GM12878 (cell line): ENCODE data around the gene SEPTIN10. TPM values are rescaled to one million over a fixed set of nuclear protein-coding genes. Genes with fewer than 3 reads are reported as not detected.
A peak's percentile ranks its signal among the peaks of the same experiment; 100 is the strongest.

Experiments
- ATAC-seq: fragments of 200-7000 bp; cut with Tn5 transposase; 3 replicates; pipeline ENCODE4 v1.9.1; 2020; ENCODE audit warnings: mild to moderate bottlenecking, moderate library complexity
- BruUV-seq: library from RNA; stranded (reverse); fragments of 400-500 nt; replicated peaks from 2 replicates; lab custom pipeline; 2021; lab: Mats Ljungman, UMichigan
- CTCF ChIA-PET: fragments of 300-600 bp; sonication (Branson Sonifier 250); formaldehyde crosslinking; extraction: SDS; loops from one replicate; lab custom pipeline; 2021; ENCODE audit warnings: inconsistent platforms; lab: Yijun Ruan, JAX
- POLR2A ChIA-PET: fragments of 350-600 bp; formaldehyde crosslinking; extraction: SDS; loops from one replicate; lab custom pipeline; 2021; ENCODE audit warnings: inconsistent platforms; lab: Charles Lee
- RAD21 ChIA-PET: fragments of 300-600 bp; sonication (Branson Sonifier 250); formaldehyde crosslinking; loops from one replicate; lab custom pipeline; 2023; ENCODE audit warnings: antibody characterized with exemption; ENCODE audit not compliant: unreplicated experiment; lab: Charles Lee
- SMC1A ChIA-PET: fragments of 300-600 bp; sonication (Branson Sonifier 250); formaldehyde crosslinking; loops from one replicate; lab custom pipeline; 2023; ENCODE audit not compliant: unreplicated experiment, uncharacterized antibody; lab: Charles Lee
- DNase-seq: peaks from one replicate; pipeline ENCODE4 v3.0.0-alpha.2; 2011; ENCODE audit warnings: low read depth, low spot score
- FAIRE-seq: peaks from 3 replicates; lab custom pipeline; 2011; peaks lifted over from hg19 to GRCh38; lab: Jason Lieb, UNC
- H2AFZ ChIP-seq: 2 replicates; pipeline ENCODE4 v1.6.0; 2011; ENCODE audit warnings: low read depth, low read length, control low read depth; ENCODE audit not compliant: control insufficient read depth
- H3K27ac ChIP-seq: 2 replicates; pipeline ENCODE4 v1.5.1; 2011; ENCODE audit warnings: control low read depth; ENCODE audit not compliant: control insufficient read depth, insufficient read depth
- H3K27me3 ChIP-seq, 2 experiments: replicated peaks in 1 of 2; 2 replicates each; pipeline versions ENCODE4 v1.6.0 to v1.6.1; 2011; ENCODE audit warnings: low read length in 1 of 2; ENCODE audit not compliant: control insufficient read depth in 2 of 2, insufficient read depth in 2 of 2
- H3K36me3 ChIP-seq, 2 experiments: 2 replicates each; pipeline ENCODE4 v1.5.1; 2011; ENCODE audit warnings: low read length in 1 of 2; ENCODE audit not compliant: control insufficient read depth in 2 of 2, insufficient read depth in 2 of 2
- H3K4me1 ChIP-seq: 2 replicates; pipeline ENCODE4 v1.6.1; 2011; ENCODE audit warnings: mild to moderate bottlenecking, low read length, moderate library complexity, mixed read lengths; ENCODE audit not compliant: control insufficient read depth, insufficient read depth
- H3K4me2 ChIP-seq: 2 replicates; pipeline ENCODE4 v1.6.0; 2011; ENCODE audit warnings: control low read depth; ENCODE audit not compliant: control insufficient read depth, insufficient read depth
- H3K4me3 ChIP-seq: fragments of 200-600 bp; sonication (generic); 2 replicates; pipeline ENCODE4 v1.5.1; 2016
- H3K79me2 ChIP-seq: 2 replicates; pipeline ENCODE4 v1.6.0; 2011; ENCODE audit warnings: low read length; ENCODE audit not compliant: control insufficient read depth, insufficient read depth
- H3K9ac ChIP-seq: 2 replicates; pipeline ENCODE4 v1.8.0; 2011; ENCODE audit warnings: low read length, control low read depth, mixed read lengths; ENCODE audit not compliant: control insufficient read depth, insufficient read depth
- H3K9me3 ChIP-seq: replicated peaks from 3 replicates; pipeline ENCODE4 v1.5.1; 2011; ENCODE audit warnings: mild to moderate bottlenecking, low read length; ENCODE audit not compliant: control insufficient read depth, insufficient read depth
- H4K20me1 ChIP-seq: 2 replicates; pipeline ENCODE4 v1.6.0; 2011; ENCODE audit not compliant: control insufficient read depth, insufficient read depth
- BRCA1 ChIP-seq: IDR thresholded peaks from 2 replicates; pipeline ENCODE4 v1.6.1; 2011; ENCODE audit warnings: low read depth, low read length, improper control_type of control experiment
- HDAC2 ChIP-seq: fragments of 200-600 bp; sonication (generic); IDR thresholded peaks from 2 replicates; pipeline ENCODE4 v1.6.1; 2017
- KAT2A ChIP-seq: conservative IDR thresholded peaks from 2 replicates; pipeline ENCODE4 v1.6.1; 2011; ENCODE audit warnings: low read depth, low read length; ENCODE audit not compliant: control insufficient read depth
- MEF2B ChIP-seq: fragments of 450-650 bp; IDR thresholded peaks from 2 replicates; pipeline ENCODE4 v1.6.1; 2018; ENCODE audit warnings: mild to moderate bottlenecking, moderate library complexity; ENCODE audit not compliant: partially characterized antibody, poor library complexity, severe bottlenecking
- POLR2AphosphoS2 ChIP-seq: IDR thresholded peaks from 2 replicates; pipeline ENCODE4 v1.6.1; 2011; ENCODE audit warnings: low read depth, mild to moderate bottlenecking, low read length, improper control_type of control experiment, moderate library complexity
- RAD51 ChIP-seq: fragments of 450-650 bp; IDR thresholded peaks from 2 replicates; pipeline ENCODE4 v1.6.1; 2016; ENCODE audit warnings: moderate library complexity, mild to moderate bottlenecking, inconsistent platforms
- RB1 ChIP-seq: fragments of 450-650 bp; formaldehyde crosslinking; IDR thresholded peaks from 2 replicates; pipeline ENCODE4 v1.6.1; 2017; ENCODE audit warnings: mild to moderate bottlenecking, borderline replicate concordance
- RUNX3 ChIP-seq: IDR thresholded peaks from 2 replicates; pipeline ENCODE4 v1.6.1; 2012; ENCODE audit warnings: low read length, inconsistent platforms
- YBX1 ChIP-seq: fragments of 450-650 bp; IDR thresholded peaks from 2 replicates; pipeline ENCODE4 v1.6.1; 2016; ENCODE audit warnings: antibody characterized with exemption
- WGBS: methylation state at CpG from one replicate; pipeline ENCODE4 v1.1.6; 2016; ENCODE audit warnings: low lambda C conversion rate; ENCODE audit not compliant: insufficient replicate concordance, insufficient coverage; ENCODE audit errors: missing lambda C conversion rate; 5-methylcytosine and 5-hydroxymethylcytosine counted together
- in situ Hi-C: fragments of 300-500 bp; cut with MboI; formaldehyde crosslinking; loops from 9 replicates; pipeline ENCODE4 v1.14.3; 2018; ENCODE audit warnings: mixed read lengths
- intact Hi-C: fragments of 100-400 bp; cut with micrococcal nuclease; formaldehyde crosslinking; loops from one replicate; pipeline ENCODE4 v1.14.2; 2022; ENCODE audit not compliant: unreplicated experiment
- polyA plus RNA-seq, 11 experiments: library from polyadenylated mRNA; depleted of rRNA in 4 of 11; unstranded in 6 of 11; stranded (reverse) in 5 of 11; fragments of >200 nt; fragmentation: Nextera tagmentation in 4 of 11; fragmentation: Illumina TruSeq in 1 of 11; extraction: Ambion mirVana in 4 of 11; extraction: Trizol in 1 of 11; gene quantifications; 1 replicate in 1 of 11; 2 replicates in 10 of 11; pipeline versions ENCODE4 v1.2.1 to v1.2.3, GENCODE V29; 2011 to 2016; ENCODE audit warnings: inconsistent platforms in 2 of 11, missing spikeins in 2 of 11, low read depth in 1 of 11
- total RNA-seq, 4 experiments: library from RNA; depleted of rRNA in 3 of 4; stranded (reverse); fragments of >200 nt in 3 of 4; fragmentation: Illumina TruSeq in 1 of 4; extraction: Trizol in 1 of 4; gene quantifications; 2 replicates each; pipeline versions ENCODE4 v1.2.1 to v1.2.3, GENCODE V29; 2013 to 2021
- TF ChIP-seq, protein P1 (sequence below): IDR thresholded peaks from 2 replicates; pipeline ENCODE4 v1.6.1; 2012; ENCODE audit warnings: low read depth, low read length, improper control_type of control experiment
- TF ChIP-seq, protein P2 (sequence below): fragments of 450-650 bp; IDR thresholded peaks from 2 replicates; pipeline ENCODE4 v1.6.1; 2017; ENCODE audit warnings: mild to moderate bottlenecking, moderate library complexity
- TF ChIP-seq, protein P3 (sequence below): fragments of 150-350 bp; IDR thresholded peaks from 2 replicates; pipeline ENCODE4 v1.6.1; 2016; ENCODE audit warnings: low read depth, low read length

Gene SEPTIN10
- total and polyA plus RNA-seq, 10 of the 15 experiments (the other 5 are each of a cell fraction or from before 2014, with no cell fraction given): 20.2 to 132 (median 62.7) TPM

DNA sequence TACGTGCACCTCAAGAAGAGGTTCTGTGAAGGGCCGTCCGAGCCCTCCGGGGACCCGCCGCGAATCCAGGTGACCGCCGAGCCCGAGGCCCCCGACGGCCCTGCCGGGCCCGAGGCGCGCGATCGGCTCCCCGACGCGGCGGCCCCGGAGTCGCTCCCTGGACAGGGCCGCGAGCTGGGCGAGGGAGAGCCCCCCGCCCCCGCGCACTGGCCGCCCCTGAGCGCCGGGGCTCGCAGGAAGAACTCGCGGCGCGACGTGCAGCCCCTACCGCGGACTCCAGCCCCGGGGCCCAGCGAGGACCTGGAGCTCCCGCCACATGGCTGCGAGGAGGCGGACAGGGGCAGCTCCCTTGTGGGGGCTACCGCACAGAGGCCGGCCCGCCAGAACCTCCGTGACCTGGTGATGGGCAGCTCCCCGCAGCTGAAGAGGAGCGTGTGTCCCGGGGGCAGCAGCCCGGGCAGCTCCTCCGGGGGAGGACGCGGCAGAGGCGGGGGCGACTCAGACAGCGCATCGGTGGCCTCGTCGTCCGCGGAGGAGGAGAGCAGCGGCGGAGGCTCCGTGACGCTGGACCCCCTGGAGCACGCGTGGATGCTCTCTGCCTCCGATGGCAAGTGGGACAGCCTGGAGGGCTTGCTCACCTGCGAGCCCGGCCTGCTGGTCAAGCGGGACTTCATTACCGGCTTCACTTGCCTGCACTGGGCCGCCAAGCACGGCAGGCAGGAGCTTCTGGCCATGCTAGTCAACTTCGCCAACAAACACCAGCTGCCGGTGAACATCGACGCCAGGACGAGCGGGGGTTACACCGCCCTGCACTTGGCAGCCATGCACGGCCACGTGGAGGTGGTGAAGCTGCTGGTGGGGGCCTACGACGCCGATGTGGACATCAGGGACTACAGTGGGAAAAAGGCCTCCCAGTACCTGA, 1.2 kb upstream of the SEPTIN10 start:
- no peak overlapping the region; the same call in 1 of the 2 replicates for H3K27ac ChIP-seq
- in situ Hi-C loops (no loop called here), intact Hi-C loops (loop anchor here (5.0 kb wide), 1 partner anchor 47 kb away; no protein-coding TSS in a partner anchor)
- ChIA-PET POLR2A (no interaction called here), CTCF (interaction anchor here (0.8 to 1.7 kb wide), 6 partner anchors 23 to 101 kb away, joined by 3 to 4 read pairs (median 4); no protein-coding TSS in a partner anchor), RAD21 (interaction anchor here (11.1 kb wide), 1 partner anchor 68 kb away, joined by 110 read pairs; no protein-coding TSS in a partner anchor), SMC1A (interaction anchor here (1.1 to 1.9 kb wide), 2 partner anchors 48 to 68 kb away, joined by 4 to 6 read pairs; no protein-coding TSS in a partner anchor)
- H3K4me2 ChIP-seq: peak overlapping the region; percentile 62
- 0 out of 2 replicates have a peak, but pooled peaks cover 3% of the 10 kb centered on the region for H3K4me1 ChIP-seq
- H3K9ac ChIP-seq: no peak overlapping the region
- H3K27me3 ChIP-seq: no peaks in the 10 kb centered on the region
- no peak overlapping the region for H3K4me3 ChIP-seq
- H3K36me3 ChIP-seq: no peaks in the 10 kb centered on the region
- peaks cover 3% of the 10 kb centered on the region; the same call in 2 of the 3 replicates for H3K9me3 ChIP-seq
- no peak for DNase-seq
- no peak overlapping the region for H2AFZ ChIP-seq
- 84% methylated on average over 53 of the region's 90 CpGs for WGBS
- peaks cover 29% of the 10 kb centered on the region for H3K79me2 ChIP-seq
- no peak for ATAC-seq
- H4K20me1 ChIP-seq: no peaks in the 10 kb centered on the region
- no peak for FAIRE-seq
- no TSS peak for BruUV-seq
- TF ChIP-seq RUNX3 (no peak), MEF2B (no peak), RAD51 (no peak), BRCA1 (no peak), YBX1 (no peak), KAT2A (no peak), POLR2AphosphoS2 (no peak), RB1 (no peak), HDAC2 (no peak)
- TF ChIP-seq, protein P1, sequence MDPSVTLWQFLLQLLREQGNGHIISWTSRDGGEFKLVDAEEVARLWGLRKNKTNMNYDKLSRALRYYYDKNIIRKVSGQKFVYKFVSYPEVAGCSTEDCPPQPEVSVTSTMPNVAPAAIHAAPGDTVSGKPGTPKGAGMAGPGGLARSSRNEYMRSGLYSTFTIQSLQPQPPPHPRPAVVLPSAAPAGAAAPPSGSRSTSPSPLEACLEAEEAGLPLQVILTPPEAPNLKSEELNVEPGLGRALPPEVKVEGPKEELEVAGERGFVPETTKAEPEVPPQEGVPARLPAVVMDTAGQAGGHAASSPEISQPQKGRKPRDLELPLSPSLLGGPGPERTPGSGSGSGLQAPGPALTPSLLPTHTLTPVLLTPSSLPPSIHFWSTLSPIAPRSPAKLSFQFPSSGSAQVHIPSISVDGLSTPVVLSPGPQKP: no peak
- TF ChIP-seq, protein P2, sequence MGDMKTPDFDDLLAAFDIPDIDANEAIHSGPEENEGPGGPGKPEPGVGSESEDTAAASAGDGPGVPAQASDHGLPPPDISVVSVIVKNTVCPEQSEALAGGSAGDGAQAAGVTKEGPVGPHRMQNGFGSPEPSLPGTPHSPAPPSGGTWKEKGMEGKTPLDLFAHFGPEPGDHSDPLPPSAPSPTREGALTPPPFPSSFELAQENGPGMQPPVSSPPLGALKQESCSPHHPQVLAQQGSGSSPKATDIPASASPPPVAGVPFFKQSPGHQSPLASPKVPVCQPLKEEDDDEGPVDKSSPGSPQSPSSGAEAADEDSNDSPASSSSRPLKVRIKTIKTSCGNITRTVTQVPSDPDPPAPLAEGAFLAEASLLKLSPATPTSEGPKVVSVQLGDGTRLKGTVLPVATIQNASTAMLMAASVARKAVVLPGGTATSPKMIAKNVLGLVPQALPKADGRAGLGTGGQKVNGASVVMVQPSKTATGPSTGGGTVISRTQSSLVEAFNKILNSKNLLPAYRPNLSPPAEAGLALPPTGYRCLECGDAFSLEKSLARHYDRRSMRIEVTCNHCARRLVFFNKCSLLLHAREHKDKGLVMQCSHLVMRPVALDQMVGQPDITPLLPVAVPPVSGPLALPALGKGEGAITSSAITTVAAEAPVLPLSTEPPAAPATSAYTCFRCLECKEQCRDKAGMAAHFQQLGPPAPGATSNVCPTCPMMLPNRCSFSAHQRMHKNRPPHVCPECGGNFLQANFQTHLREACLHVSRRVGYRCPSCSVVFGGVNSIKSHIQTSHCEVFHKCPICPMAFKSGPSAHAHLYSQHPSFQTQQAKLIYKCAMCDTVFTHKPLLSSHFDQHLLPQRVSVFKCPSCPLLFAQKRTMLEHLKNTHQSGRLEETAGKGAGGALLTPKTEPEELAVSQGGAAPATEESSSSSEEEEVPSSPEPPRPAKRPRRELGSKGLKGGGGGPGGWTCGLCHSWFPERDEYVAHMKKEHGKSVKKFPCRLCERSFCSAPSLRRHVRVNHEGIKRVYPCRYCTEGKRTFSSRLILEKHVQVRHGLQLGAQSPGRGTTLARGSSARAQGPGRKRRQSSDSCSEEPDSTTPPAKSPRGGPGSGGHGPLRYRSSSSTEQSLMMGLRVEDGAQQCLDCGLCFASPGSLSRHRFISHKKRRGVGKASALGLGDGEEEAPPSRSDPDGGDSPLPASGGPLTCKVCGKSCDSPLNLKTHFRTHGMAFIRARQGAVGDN: 0 out of 2 replicates have a peak, but pooled peaks have one; percentile 33
- TF ChIP-seq, protein P3, sequence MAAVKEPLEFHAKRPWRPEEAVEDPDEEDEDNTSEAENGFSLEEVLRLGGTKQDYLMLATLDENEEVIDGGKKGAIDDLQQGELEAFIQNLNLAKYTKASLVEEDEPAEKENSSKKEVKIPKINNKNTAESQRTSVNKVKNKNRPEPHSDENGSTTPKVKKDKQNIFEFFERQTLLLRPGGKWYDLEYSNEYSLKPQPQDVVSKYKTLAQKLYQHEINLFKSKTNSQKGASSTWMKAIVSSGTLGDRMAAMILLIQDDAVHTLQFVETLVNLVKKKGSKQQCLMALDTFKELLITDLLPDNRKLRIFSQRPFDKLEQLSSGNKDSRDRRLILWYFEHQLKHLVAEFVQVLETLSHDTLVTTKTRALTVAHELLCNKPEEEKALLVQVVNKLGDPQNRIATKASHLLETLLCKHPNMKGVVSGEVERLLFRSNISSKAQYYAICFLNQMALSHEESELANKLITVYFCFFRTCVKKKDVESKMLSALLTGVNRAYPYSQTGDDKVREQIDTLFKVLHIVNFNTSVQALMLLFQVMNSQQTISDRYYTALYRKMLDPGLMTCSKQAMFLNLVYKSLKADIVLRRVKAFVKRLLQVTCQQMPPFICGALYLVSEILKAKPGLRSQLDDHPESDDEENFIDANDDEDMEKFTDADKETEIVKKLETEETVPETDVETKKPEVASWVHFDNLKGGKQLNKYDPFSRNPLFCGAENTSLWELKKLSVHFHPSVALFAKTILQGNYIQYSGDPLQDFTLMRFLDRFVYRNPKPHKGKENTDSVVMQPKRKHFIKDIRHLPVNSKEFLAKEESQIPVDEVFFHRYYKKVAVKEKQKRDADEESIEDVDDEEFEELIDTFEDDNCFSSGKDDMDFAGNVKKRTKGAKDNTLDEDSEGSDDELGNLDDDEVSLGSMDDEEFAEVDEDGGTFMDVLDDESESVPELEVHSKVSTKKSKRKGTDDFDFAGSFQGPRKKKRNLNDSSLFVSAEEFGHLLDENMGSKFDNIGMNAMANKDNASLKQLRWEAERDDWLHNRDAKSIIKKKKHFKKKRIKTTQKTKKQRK: no peak
